T-helper 22 cell (primary cell): ENCODE results near the gene TRPM3.

Experiments
- DNase-seq: peaks from one replicate; pipeline ENCODE4 v3.0.0-alpha.2; 2020; ENCODE audit warnings: low read depth

Gene TRPM3

DNA sequence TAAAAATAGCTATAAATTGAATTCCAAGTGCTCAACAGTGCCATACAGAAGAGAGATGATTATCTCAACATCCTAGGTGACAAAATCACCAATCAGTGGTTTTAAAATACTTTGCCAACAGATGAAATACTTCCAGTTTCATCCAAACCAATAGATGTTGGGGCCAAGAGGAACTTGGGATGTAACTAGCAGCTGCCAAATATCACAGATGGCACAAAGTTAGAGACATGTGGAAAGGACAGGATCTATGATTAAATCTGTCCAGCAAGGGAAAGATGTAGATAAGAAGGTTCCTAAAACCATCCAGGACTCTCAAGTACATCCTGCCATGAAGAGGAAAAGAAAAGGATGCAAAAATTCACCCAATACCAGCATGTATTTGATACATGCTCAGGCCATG lies 23.8 kb downstream of the TRPM3 start:
- DNase-seq, result no peak

DNA sequence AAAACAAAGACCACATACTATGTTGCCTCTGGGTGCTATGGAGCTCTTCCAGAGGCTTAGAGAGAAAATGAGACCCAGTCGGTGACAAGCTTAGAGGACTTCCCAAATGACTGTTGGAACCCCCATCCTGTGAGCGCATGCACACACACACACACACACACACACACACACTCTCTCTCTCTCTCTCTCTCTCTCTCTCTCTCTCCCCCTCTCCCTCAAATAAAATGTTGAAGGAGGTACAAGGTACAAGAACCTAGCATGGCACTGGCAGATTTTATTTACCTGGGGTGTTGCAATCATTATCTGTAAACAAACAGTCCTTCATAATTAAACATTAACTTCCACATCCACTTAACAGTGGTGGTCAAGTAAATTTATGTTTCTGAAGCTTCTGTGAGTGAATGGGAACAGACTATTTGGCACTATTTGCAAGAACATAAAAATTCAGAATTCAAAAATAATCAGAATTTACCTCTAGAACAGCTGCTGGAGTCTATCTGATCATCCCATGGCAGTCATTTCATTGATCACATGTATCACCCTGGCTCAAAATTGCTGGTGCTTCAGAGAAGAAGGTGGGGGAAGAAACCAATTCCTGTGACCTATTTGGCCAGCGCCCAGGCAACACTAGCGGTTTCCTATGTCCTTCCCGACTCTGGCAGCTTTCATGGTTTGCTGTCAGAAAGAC lies 24.9 kb downstream of the TRPM3 start:
- no peak for DNase-seq

GRCh38 chr9:71094708-71095251 lies 26.6 kb downstream of the TRPM3 start:
- no peak for DNase-seq

GRCh38 chr9:71090896-71091295 lies 30.5 kb downstream of the TRPM3 start:
- no peak for DNase-seq

- no peak for DNase-seq
These were observed 42.0 kb downstream of the TRPM3 start for GRCh38 chr9:71079451-71079850.

GRCh38 chr9:71076096-71076495 lies 45.3 kb downstream of the TRPM3 start:
- no peak for DNase-seq

GRCh38 chr9:71073494-71073893 lies 47.9 kb downstream of the TRPM3 start:
- no peak for DNase-seq

- no peak for DNase-seq
These were observed 48.8 kb downstream of the TRPM3 start for GRCh38 chr9:71072587-71072986.

GRCh38 chr9:71071633-71072032 lies 49.8 kb downstream of the TRPM3 start:
- no peak for DNase-seq

- no peak for DNase-seq
These were observed 62.8 kb downstream of the TRPM3 start for GRCh38 chr9:71058660-71059059.

GRCh38 chr9:71052287-71052686 lies 69.1 kb downstream of the TRPM3 start:
- no peak for DNase-seq

- DNase-seq, result no peak
These were observed 73.1 kb downstream of the TRPM3 start for GRCh38 chr9:71048280-71048679.

DNA sequence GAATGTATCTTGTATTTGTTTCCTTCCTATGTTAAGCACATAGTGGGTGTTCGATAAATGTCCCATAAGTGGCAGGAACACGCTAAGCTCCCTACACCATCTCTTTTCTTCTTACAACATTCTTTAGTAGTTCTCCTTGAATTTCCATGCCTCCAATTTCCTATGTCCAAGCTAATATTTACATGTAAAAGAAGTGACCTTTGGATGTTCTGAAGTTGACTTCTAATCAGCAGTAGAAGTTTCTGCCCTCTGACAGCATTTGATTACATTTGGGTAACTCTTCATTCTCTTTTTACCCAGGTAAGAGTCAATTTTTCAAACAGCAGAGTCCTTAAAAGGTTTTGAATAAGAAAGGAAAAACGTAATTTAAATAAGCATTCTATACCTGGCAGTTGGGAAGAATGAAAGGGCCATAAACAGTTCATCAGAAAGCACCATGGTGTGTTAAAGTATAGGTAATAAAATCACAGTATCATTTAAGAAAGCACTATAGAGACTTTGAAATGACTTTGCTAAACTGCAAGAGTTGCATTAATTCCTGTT lies 78.9 kb downstream of the TRPM3 start:
- DNase-seq, result no peak

GRCh38 chr9:71037521-71037920 lies 83.9 kb downstream of the TRPM3 start:
- DNase-seq, result no peak

DNA sequence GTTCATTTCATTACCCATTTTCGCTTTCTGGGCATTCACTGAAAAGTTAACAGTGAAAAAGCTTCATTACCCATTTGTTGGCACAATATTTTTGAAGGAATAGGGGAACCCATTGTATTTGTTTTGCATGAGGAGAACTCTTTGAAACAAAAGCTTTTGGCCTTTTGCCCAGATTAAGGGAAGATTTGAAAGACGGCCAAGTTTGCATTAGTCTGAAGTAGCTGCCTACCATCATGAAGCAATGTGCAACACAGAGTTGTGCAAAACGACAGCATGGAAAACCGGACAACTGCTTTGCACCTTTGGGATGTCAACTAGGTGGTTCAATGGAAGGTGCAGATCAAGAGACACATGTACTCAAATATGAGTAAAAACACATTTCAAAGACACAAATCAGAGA lies 84.9 kb downstream of the TRPM3 start:
- no peak for DNase-seq

GRCh38 chr9:71032779-71033178 lies 88.6 kb downstream of the TRPM3 start:
- DNase-seq, result no peak

- DNase-seq, result no peak
These were observed 95.7 kb downstream of the TRPM3 start for GRCh38 chr9:71025728-71026127.

GRCh38 chr9:71025201-71025600 lies 96.2 kb downstream of the TRPM3 start:
- no peak for DNase-seq

- DNase-seq, result no peak
These were observed 111.2 kb downstream of the TRPM3 start for GRCh38 chr9:71010258-71010657.

- no peak for DNase-seq
These were observed 116.0 kb downstream of the TRPM3 start for GRCh38 chr9:71005456-71005855.

- no peak for DNase-seq
These were observed 117.2 kb downstream of the TRPM3 start for GRCh38 chr9:71004196-71004595.

- no peak for DNase-seq
These were observed 118.1 kb downstream of the TRPM3 start for GRCh38 chr9:71003346-71003745.

GRCh38 chr9:71001780-71002386 lies 119.5 kb downstream of the TRPM3 start:
- DNase-seq, result no peak

DNA sequence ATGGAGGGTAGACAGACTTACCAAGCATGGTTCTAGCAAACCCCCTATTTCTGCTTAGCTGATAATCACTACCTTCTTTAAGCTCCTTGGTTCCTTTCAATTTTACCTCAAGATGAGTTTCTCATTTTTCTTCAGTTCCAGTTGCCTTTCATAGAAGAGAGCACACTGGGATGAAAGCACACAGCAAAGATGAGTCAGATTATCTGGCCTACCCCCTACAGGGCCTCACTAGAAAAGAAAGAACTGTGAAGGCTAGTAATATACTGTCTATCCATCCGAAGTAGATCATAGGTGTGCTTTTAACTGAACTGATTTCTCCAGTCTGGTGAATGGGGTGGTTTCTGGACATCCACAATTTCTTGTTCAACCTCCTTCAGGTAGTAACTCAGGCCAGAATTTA lies 122.5 kb downstream of the TRPM3 start:
- no peak for DNase-seq
